Adrenal gland (tissue), 12 donors: ENCODE results near the gene GSX2. TPM values are rescaled to one million over a fixed set of nuclear protein-coding genes. Genes with fewer than 3 reads are reported as not detected.

Experiments used
- DNase-seq, 7 donors: peaks; one replicate each; pipeline ENCODE4 v3.0.0-alpha.2; 2019 to 2020
- H3K27ac ChIP-seq, 5 donors: fragments of 200-600 bp; sonication (generic) in 4 of 5; 1 replicate in 3 of 5; 2 replicates in 2 of 5; pipeline versions ENCODE4 v1.5.1 to v1.8.0; 2016 to 2020; ENCODE audit warnings: mild to moderate bottlenecking in 1 of 5
- H3K27me3 ChIP-seq: fragments of 200-600 bp; 2 replicates; pipeline ENCODE4 v1.8.0; 2021
- H3K36me3 ChIP-seq, 2 donors: fragments of 200-600 bp; replicated peaks in 1 of 2; 1 replicate in 1 of 2; 2 replicates in 1 of 2; pipeline versions ENCODE4 v1.5.1 to v1.8.0; 2018 to 2022
- H3K4me1 ChIP-seq, 2 donors: fragments of 200-600 bp; replicated peaks in 1 of 2; 1 replicate in 1 of 2; 2 replicates in 1 of 2; pipeline versions ENCODE4 v1.5.1 to v1.8.0; 2018 to 2021
- H3K4me3 ChIP-seq, 4 donors: fragments of 200-600 bp; sonication (generic) in 3 of 4; one replicate each; pipeline ENCODE4 v1.5.1; 2016 to 2018
- H3K9me3 ChIP-seq, 3 donors: fragments of 200-600 bp; sonication (generic) in 1 of 3; replicated peaks in 1 of 3; 1 replicate in 2 of 3; 2 replicates in 1 of 3; pipeline versions ENCODE4 v1.5.1 to v1.8.0; 2016 to 2021
- POLR2A ChIP-seq, 2 donors: fragments of 450-650 bp; IDR thresholded peaks; one replicate each; pipeline ENCODE4 v1.6.1; 2017; ENCODE audit warnings: antibody characterized with exemption in 2 of 2, mild to moderate bottlenecking in 2 of 2, moderate library complexity in 1 of 2
- WGBS, 4 donors: extraction: QIAGEN DNeasy Blood & Tissue Kit in 2 of 4; methylation state at CpG; one replicate each; pipeline versions ENCODE4 v1.1.5 to v1.1.7; 2013 to 2017; 5-methylcytosine and 5-hydroxymethylcytosine counted together
- intact Hi-C, 2 donors: fragments of 100-400 bp; cut with DNase I; formaldehyde crosslinking; loops; one replicate each; pipeline versions ENCODE4 v1.14.1 to v1.15.0; 2022 to 2023
- polyA plus RNA-seq, 3 donors: library from polyadenylated mRNA; stranded (reverse); fragments of 200-250 nt in 2 of 3; fragments of 350-450 nt in 1 of 3; fragmentation: Illumina TruSeq in 1 of 3; extraction: RNeasy Lipid Tissue Mini Kit (QIAGEN cat#74804) in 1 of 3; gene quantifications; one replicate each; pipeline ENCODE4 v1.2.3, GENCODE V29; 2013 to 2014
- small RNA-seq, 2 donors: library from RNA; depleted of rRNA; stranded (forward); fragments of <200 nt; gene quantifications; one replicate each; pipeline ENCODE3, GENCODE V24; 2016
- total RNA-seq, 9 donors: library from RNA; depleted of rRNA in 4 of 9; stranded (reverse); fragments of >200 nt in 4 of 9; fragments of 120-200 nt in 1 of 9; fragmentation: NEBNext Ultra II Directional in 1 of 9; extraction: Animal tissue kit (Norgen Biotek cat#: 25700) in 1 of 9; gene quantifications; one replicate each; pipeline versions ENCODE4 v1.1.0 to v1.2.4, GENCODE V29; 2013 to 2023
- TF ChIP-seq, protein P1 (sequence below), 6 experiments: fragments of 450-650 bp in 4 of 6; fragments of 200-600 bp in 2 of 6; sonication (generic) in 1 of 6; IDR thresholded peaks; 1 replicate in 5 of 6; 2 replicates in 1 of 6; pipeline versions ENCODE4 v1.5.1 to v1.8.0; 2016 to 2021; ENCODE audit warnings: antibody characterized with exemption in 6 of 6, mild to moderate bottlenecking in 2 of 6, moderate library complexity in 1 of 6
- donor health status: healthy with polysubstance abuse.
- donor health status: Bipolar disorder and iron deficiency.
- donor health status: DM: yes; HTN: yes; CAD: no.
- donor health status: DM: no; HTN: no; CAD: no.
- donor health status: DM: no; HTN: no; CAD: no.
- donor health status: DM: yes; HTN: yes; CAD: no.

The GSX2 gene
- total and polyA plus RNA-seq, 12 donors = not detected

GRCh38 chr4:54149323-54149722, 49.4 kb downstream of the GSX2 start:
- 35 to 70% (median 45%) methylated on average over 11 to 46 of the region's 46 CpGs for WGBS, 4 donors

More at GRCh38 chr4:54149323-54149722, 49.4 kb downstream of the GSX2 start:
- no peak for DNase-seq
- Histone ChIP-seq H3K4me1 (no peaks in the 10 kb centered on the region), H3K9me3 (no peaks in the 10 kb centered on the region), H3K36me3 (no peaks in the 10 kb centered on the region), H3K4me3 (peak overlapping the region in 1 of 4 donors; percentile 28), H3K27ac (no peak overlapping the region), H3K27me3 (no peaks in the 10 kb centered on the region)
- no peak for TF ChIP-seq POLR2A (IDR thresholded peaks at IDR 0.05)
- TF ChIP-seq, protein P1, sequence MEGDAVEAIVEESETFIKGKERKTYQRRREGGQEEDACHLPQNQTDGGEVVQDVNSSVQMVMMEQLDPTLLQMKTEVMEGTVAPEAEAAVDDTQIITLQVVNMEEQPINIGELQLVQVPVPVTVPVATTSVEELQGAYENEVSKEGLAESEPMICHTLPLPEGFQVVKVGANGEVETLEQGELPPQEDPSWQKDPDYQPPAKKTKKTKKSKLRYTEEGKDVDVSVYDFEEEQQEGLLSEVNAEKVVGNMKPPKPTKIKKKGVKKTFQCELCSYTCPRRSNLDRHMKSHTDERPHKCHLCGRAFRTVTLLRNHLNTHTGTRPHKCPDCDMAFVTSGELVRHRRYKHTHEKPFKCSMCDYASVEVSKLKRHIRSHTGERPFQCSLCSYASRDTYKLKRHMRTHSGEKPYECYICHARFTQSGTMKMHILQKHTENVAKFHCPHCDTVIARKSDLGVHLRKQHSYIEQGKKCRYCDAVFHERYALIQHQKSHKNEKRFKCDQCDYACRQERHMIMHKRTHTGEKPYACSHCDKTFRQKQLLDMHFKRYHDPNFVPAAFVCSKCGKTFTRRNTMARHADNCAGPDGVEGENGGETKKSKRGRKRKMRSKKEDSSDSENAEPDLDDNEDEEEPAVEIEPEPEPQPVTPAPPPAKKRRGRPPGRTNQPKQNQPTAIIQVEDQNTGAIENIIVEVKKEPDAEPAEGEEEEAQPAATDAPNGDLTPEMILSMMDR (IDR thresholded peaks at IDR 0.05) = no peak
- intact Hi-C loops = no loop called here

Small RNA genes within 50 kb of the gene (small RNA-seq; reads per million reads assigned to genes)
- 0 reads per million in 2 donors for gene AC110792.1

Other genes starting within 250 kb of the GSX2 start
- gene CHIC2, start 35.6 kb upstream of the GSX2 start, total RNA-seq = 10 to 100 TPM; 19.7 to 68.0 (median 29.0) TPM
- gene CHIC2, start 35.6 kb upstream of the GSX2 start, polyA plus RNA-seq = 10 to 100 TPM in 2 of 3 donors, 1 to 10 TPM in 1; 9.7 to 18.6 (median 14.6) TPM
- 100 to 1,000 TPM in 5 of 9 donors, 10 to 100 TPM in 4; 28.1 to 182 (median 114) TPM for gene PDGFRA, start 129.1 kb downstream of the GSX2 start, total RNA-seq
- 10 to 100 TPM; 14.5 to 62.4 (median 16.4) TPM for gene PDGFRA, start 129.1 kb downstream of the GSX2 start, polyA plus RNA-seq